Tibial nerve (tissue), 3 donors: ENCODE measurements around the gene FGF14.

Experiments used
- POLR2A ChIP-seq, 2 donors: fragments of 450-650 bp; IDR thresholded peaks; one replicate each; pipeline ENCODE4 v1.6.1; 2017; ENCODE audit warnings: antibody characterized with exemption in 2 of 2, mild to moderate bottlenecking in 2 of 2, moderate library complexity in 2 of 2
- TF ChIP-seq, protein P1 (sequence below), 5 experiments: fragments of 200-600 bp in 3 of 5; fragments of 450-650 bp in 2 of 5; sonication (generic) in 3 of 5; IDR thresholded peaks; one replicate each; pipeline ENCODE4 v1.5.1; 2016 to 2019; ENCODE audit warnings: antibody characterized with exemption in 5 of 5, mild to moderate bottlenecking in 3 of 5, moderate library complexity in 2 of 5

GRCh38 chr13:101728021-101728420, 673.8 kb downstream of the FGF14 start:
- TF ChIP-seq, protein P1, sequence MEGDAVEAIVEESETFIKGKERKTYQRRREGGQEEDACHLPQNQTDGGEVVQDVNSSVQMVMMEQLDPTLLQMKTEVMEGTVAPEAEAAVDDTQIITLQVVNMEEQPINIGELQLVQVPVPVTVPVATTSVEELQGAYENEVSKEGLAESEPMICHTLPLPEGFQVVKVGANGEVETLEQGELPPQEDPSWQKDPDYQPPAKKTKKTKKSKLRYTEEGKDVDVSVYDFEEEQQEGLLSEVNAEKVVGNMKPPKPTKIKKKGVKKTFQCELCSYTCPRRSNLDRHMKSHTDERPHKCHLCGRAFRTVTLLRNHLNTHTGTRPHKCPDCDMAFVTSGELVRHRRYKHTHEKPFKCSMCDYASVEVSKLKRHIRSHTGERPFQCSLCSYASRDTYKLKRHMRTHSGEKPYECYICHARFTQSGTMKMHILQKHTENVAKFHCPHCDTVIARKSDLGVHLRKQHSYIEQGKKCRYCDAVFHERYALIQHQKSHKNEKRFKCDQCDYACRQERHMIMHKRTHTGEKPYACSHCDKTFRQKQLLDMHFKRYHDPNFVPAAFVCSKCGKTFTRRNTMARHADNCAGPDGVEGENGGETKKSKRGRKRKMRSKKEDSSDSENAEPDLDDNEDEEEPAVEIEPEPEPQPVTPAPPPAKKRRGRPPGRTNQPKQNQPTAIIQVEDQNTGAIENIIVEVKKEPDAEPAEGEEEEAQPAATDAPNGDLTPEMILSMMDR (IDR thresholded peaks at IDR 0.05), result no peak
- no peak for TF ChIP-seq POLR2A (IDR thresholded peaks at IDR 0.05)
